Stimulated activated CD4-positive, alpha-beta T cell treated with anti-CD3 and anti-CD28 coated beads, Interleukin-2, amount 100 ng/mL, for 48 hours (primary cell): ENCODE measurements around the gene GCHFR.

ENCODE experiments used
- DNase-seq, 2 donors: peaks; one replicate each; pipeline ENCODE4 v3.0.0-alpha.2; 2020

Gene GCHFR

GRCh38 chr15:40763801-40764628 lies at the start of gene GCHFR:
GCHFR (plus strand) TSS chr15:40764068; CDS start chr15:40764181, 113 bp downstream.
- peak; percentile 60 to 68 for DNase-seq

- DNase-seq: no peak
Observed at GRCh38 chr15:40714144-40714543, 49.7 kb upstream of the GCHFR start.

GRCh38 chr15:40716165-40716564 lies 47.7 kb upstream of the GCHFR start:
- DNase-seq: no peak

- no peak for DNase-seq
Observed at GRCh38 chr15:40721701-40722100, 42.2 kb upstream of the GCHFR start.

- DNase-seq: no peak
Observed at GRCh38 chr15:40722354-40722753, 41.5 kb upstream of the GCHFR start.

GRCh38 chr15:40722934-40723333 lies 40.9 kb upstream of the GCHFR start:
- no peak for DNase-seq

- no peak for DNase-seq
Observed at GRCh38 chr15:40723919-40724318, 39.9 kb upstream of the GCHFR start.

GRCh38 chr15:40731034-40731433 lies 32.8 kb upstream of the GCHFR start:
- DNase-seq: no peak

GRCh38 chr15:40736575-40736974 lies 27.3 kb upstream of the GCHFR start:
- no peak for DNase-seq

- no peak for DNase-seq
Observed at GRCh38 chr15:40737048-40737447, 26.8 kb upstream of the GCHFR start.

GRCh38 chr15:40739047-40739446 lies 24.8 kb upstream of the GCHFR start:
- no peak for DNase-seq

- DNase-seq: no peak
Observed at GRCh38 chr15:40739854-40740253, 24.0 kb upstream of the GCHFR start.

GRCh38 chr15:40743485-40743901 lies 20.4 kb upstream of the GCHFR start:
- no peak for DNase-seq

- peak; percentile 31 to 45 for DNase-seq
Observed at GRCh38 chr15:40743921-40744814, 19.7 kb upstream of the GCHFR start.

- DNase-seq: no peak
Observed at GRCh38 chr15:40744815-40745152, 19.1 kb upstream of the GCHFR start.

- DNase-seq: no peak
Observed at GRCh38 chr15:40746916-40747418, 16.9 kb upstream of the GCHFR start.

GRCh38 chr15:40747685-40748631 lies 15.9 kb upstream of the GCHFR start:
- DNase-seq: no peak

GRCh38 chr15:40749151-40749630 lies 14.7 kb upstream of the GCHFR start:
- DNase-seq: no peak

- no peak for DNase-seq
Observed at GRCh38 chr15:40750885-40751284, 13.0 kb upstream of the GCHFR start.

- DNase-seq: no peak
Observed at GRCh38 chr15:40751745-40752144, 12.1 kb upstream of the GCHFR start.

GRCh38 chr15:40754574-40754882 lies 9.3 kb upstream of the GCHFR start:
- DNase-seq: no peak
